Measurements from ENCODE around the gene NAGPA.

DNA sequence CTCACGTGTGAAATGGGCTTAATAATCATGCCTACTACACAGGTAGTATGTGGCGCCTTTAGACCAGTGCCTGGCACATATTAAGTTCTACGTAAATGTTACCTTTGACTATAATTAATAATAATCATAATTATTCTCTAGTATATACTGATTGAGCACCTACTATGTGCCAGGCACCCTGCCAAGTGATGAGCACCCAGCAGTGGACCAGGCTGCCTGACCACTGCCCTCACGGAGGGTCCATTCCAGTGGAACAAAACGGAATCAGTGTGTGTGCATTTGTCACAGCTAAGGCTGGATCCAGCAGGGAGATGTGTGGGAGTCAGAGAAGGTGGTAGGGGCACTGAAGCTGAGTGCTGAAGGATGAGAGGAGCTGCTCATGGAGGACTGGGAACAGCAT lies 45.1 kb downstream of the NAGPA start:
- TF ChIP-seq SOX15 (CRISPR knock-in tag; IDR thresholded peaks at IDR 0.05) (no peak), ZNF263 (CRISPR knock-in tag; IDR thresholded peaks at IDR 0.05; ENCODE audit: low read depth) (no peak), NR2C2 (CRISPR knock-in tag; IDR thresholded peaks at IDR 0.05) (no peak)
- TF ChIP-seq, protein P1, sequence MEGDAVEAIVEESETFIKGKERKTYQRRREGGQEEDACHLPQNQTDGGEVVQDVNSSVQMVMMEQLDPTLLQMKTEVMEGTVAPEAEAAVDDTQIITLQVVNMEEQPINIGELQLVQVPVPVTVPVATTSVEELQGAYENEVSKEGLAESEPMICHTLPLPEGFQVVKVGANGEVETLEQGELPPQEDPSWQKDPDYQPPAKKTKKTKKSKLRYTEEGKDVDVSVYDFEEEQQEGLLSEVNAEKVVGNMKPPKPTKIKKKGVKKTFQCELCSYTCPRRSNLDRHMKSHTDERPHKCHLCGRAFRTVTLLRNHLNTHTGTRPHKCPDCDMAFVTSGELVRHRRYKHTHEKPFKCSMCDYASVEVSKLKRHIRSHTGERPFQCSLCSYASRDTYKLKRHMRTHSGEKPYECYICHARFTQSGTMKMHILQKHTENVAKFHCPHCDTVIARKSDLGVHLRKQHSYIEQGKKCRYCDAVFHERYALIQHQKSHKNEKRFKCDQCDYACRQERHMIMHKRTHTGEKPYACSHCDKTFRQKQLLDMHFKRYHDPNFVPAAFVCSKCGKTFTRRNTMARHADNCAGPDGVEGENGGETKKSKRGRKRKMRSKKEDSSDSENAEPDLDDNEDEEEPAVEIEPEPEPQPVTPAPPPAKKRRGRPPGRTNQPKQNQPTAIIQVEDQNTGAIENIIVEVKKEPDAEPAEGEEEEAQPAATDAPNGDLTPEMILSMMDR (IDR thresholded peaks at IDR 0.05) = no peak
- TF ChIP-seq, protein P2, sequence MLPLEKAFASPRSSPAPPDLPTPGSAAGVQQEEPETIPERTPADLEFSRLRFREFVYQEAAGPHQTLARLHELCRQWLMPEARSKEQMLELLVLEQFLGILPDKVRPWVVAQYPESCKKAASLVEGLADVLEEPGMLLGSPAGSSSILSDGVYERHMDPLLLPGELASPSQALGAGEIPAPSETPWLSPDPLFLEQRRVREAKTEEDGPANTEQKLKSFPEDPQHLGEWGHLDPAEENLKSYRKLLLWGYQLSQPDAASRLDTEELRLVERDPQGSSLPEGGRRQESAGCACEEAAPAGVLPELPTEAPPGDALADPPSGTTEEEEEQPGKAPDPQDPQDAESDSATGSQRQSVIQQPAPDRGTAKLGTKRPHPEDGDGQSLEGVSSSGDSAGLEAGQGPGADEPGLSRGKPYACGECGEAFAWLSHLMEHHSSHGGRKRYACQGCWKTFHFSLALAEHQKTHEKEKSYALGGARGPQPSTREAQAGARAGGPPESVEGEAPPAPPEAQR (CRISPR knock-in tag; IDR thresholded peaks at IDR 0.05) = no peak
- TF ChIP-seq, protein P3, sequence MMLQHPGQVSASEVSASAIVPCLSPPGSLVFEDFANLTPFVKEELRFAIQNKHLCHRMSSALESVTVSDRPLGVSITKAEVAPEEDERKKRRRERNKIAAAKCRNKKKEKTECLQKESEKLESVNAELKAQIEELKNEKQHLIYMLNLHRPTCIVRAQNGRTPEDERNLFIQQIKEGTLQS (CRISPR knock-in tag; conservative IDR thresholded peaks at IDR 0.05) = no peak
- TF ChIP-seq, protein P4, sequence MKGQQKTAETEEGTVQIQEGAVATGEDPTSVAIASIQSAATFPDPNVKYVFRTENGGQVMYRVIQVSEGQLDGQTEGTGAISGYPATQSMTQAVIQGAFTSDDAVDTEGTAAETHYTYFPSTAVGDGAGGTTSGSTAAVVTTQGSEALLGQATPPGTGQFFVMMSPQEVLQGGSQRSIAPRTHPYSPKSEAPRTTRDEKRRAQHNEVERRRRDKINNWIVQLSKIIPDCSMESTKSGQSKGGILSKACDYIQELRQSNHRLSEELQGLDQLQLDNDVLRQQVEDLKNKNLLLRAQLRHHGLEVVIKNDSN (CRISPR knock-in tag; IDR thresholded peaks at IDR 0.05) = no peak
- TF ChIP-seq, protein P5, sequence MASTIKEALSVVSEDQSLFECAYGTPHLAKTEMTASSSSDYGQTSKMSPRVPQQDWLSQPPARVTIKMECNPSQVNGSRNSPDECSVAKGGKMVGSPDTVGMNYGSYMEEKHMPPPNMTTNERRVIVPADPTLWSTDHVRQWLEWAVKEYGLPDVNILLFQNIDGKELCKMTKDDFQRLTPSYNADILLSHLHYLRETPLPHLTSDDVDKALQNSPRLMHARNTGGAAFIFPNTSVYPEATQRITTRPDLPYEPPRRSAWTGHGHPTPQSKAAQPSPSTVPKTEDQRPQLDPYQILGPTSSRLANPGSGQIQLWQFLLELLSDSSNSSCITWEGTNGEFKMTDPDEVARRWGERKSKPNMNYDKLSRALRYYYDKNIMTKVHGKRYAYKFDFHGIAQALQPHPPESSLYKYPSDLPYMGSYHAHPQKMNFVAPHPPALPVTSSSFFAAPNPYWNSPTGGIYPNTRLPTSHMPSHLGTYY (CRISPR knock-in tag; IDR thresholded peaks at IDR 0.05) = no peak
- TF ChIP-seq, protein P6, sequence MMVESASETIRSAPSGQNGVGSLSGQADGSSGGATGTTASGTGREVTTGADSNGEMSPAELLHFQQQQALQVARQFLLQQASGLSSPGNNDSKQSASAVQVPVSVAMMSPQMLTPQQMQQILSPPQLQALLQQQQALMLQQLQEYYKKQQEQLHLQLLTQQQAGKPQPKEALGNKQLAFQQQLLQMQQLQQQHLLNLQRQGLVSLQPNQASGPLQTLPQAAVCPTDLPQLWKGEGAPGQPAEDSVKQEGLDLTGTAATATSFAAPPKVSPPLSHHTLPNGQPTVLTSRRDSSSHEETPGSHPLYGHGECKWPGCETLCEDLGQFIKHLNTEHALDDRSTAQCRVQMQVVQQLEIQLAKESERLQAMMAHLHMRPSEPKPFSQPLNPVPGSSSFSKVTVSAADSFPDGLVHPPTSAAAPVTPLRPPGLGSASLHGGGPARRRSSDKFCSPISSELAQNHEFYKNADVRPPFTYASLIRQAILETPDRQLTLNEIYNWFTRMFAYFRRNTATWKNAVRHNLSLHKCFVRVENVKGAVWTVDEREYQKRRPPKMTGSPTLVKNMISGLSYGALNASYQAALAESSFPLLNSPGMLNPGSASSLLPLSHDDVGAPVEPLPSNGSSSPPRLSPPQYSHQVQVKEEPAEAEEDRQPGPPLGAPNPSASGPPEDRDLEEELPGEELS (CRISPR knock-in tag; IDR thresholded peaks at IDR 0.05) = no peak

Data from WTC11 (cell line).